Sigmoid colon (tissue), 7 donors: ENCODE measurements around the gene ARF6. TPM values are rescaled to one million over a fixed set of nuclear protein-coding genes. Genes with fewer than 3 reads are reported as not detected.

Experiments used
- DNase-seq: peaks from one replicate; pipeline ENCODE4 v3.0.0-alpha.2; 2019
- H3K27ac ChIP-seq, 4 donors: fragments of 200-600 bp; sonication (generic); one replicate each; pipeline ENCODE4 v1.5.1; 2016 to 2019; ENCODE audit warnings: mild to moderate bottlenecking in 1 of 4
- H3K27me3 ChIP-seq, 3 donors: fragments of 200-600 bp; sonication (generic); one replicate each; pipeline ENCODE4 v1.5.1; 2019; ENCODE audit warnings: mild to moderate bottlenecking in 1 of 3
- H3K36me3 ChIP-seq, 4 donors: fragments of 200-600 bp; sonication (generic); one replicate each; pipeline ENCODE4 v1.5.1; 2016 to 2019
- H3K4me1 ChIP-seq, 4 donors: fragments of 200-600 bp; sonication (generic); one replicate each; pipeline ENCODE4 v1.5.1; 2017 to 2019
- H3K4me3 ChIP-seq, 4 donors: fragments of 200-600 bp; sonication (generic); one replicate each; pipeline ENCODE4 v1.5.1; 2017 to 2019; ENCODE audit warnings: mild to moderate bottlenecking in 2 of 4, moderate library complexity in 1 of 4
- H3K9me3 ChIP-seq, 4 donors: fragments of 200-600 bp in 3 of 4; sonication (generic) in 3 of 4; one replicate each; pipeline versions ENCODE4 v1.5.1 to v1.6.1; 2013 to 2019
- CTCF ChIP-seq, 4 experiments: fragments of 450-650 bp in 3 of 4; fragments of 200-600 bp in 1 of 4; IDR thresholded peaks; one replicate each; pipeline ENCODE4 v1.5.1; 2016 to 2019; ENCODE audit warnings: antibody characterized with exemption in 4 of 4, mild to moderate bottlenecking in 3 of 4, moderate library complexity in 2 of 4
- EP300 ChIP-seq, 4 donors: sonication (generic); formaldehyde crosslinking; IDR thresholded peaks; one replicate each; pipeline ENCODE4 v1.6.1; 2017; ENCODE audit warnings: antibody characterized with exemption in 4 of 4
- POLR2A ChIP-seq, 2 donors: fragments of 450-650 bp; IDR thresholded peaks; one replicate each; pipeline ENCODE4 v1.6.1; 2016; ENCODE audit warnings: antibody characterized with exemption in 2 of 2, mild to moderate bottlenecking in 2 of 2, moderate library complexity in 2 of 2
- POLR2AphosphoS5 ChIP-seq, 4 donors: sonication (generic); formaldehyde crosslinking; IDR thresholded peaks; one replicate each; pipeline ENCODE4 v1.6.1; 2017; ENCODE audit warnings: antibody characterized with exemption in 4 of 4
- WGBS, 2 donors: extraction: QIAGEN DNeasy Blood & Tissue Kit; methylation state at CpG; one replicate each; pipeline ENCODE4 v1.1.7; 2013; 5-methylcytosine and 5-hydroxymethylcytosine counted together
- intact Hi-C: fragments of 100-400 bp; cut with DNase I; formaldehyde crosslinking; loops from one replicate; pipeline ENCODE4 v1.15.1; 2023
- polyA plus RNA-seq, 3 donors: library from polyadenylated mRNA; stranded (reverse); fragments of 200-250 nt; gene quantifications; one replicate each; pipeline ENCODE4 v1.2.3, GENCODE V29; 2013
- total RNA-seq, 4 donors: library from RNA; depleted of rRNA; stranded (reverse); fragments of >200 nt; gene quantifications; one replicate each; pipeline ENCODE4 v1.1.0, GENCODE V29; 2016
- donor health status: healthy with polysubstance abuse.
- donor health status: Bipolar disorder and iron deficiency.
- donor health status: healthy.

The ARF6 gene
- total and polyA plus RNA-seq, 7 donors: 33.8 to 117 (median 45.6) TPM

- DNase-seq: no peak
- no peaks in the 10 kb centered on the region for H3K27me3 ChIP-seq
- no peaks in the 10 kb centered on the region for H3K9me3 ChIP-seq
- peaks cover 3 to 33% (median 16%) of the 10 kb centered on the region in 4 donors for H3K4me1 ChIP-seq
- H3K27ac ChIP-seq: peak overlapping the region; percentile 96 to 98 (median 98)
- no peaks in the 10 kb centered on the region for H3K36me3 ChIP-seq
- TF ChIP-seq POLR2A (IDR thresholded peaks at IDR 0.05) (peak in 1 of 2 donors; percentile 45), EP300 (IDR thresholded peaks at IDR 0.05) (no peak), POLR2AphosphoS5 (IDR thresholded peaks at IDR 0.05) (no peak), CTCF (IDR thresholded peaks at IDR 0.05) (no peak)
- intact Hi-C loops: loop anchor here (10.0 kb wide), 1 partner anchor 454 kb away; the partner anchor contains the start of genes DMAC2L and L2HGDH
- H3K4me3 ChIP-seq: peak overlapping the region; percentile 51 to 77 (median 60)
- 22% methylated on average over 4 of the region's 4 CpGs for WGBS, 2 donors
These were observed 31.7 kb upstream of the ARF6 start for GRCh38 chr14:49860988-49861698.

GRCh38 chr14:49861699-49862088 is 31.2 kb upstream of the ARF6 start:
- Histone ChIP-seq H3K27ac (peak overlapping the region; percentile 96 to 98 (median 98)), H3K9me3 (no peaks in the 10 kb centered on the region), H3K27me3 (no peaks in the 10 kb centered on the region), H3K4me1 (peaks cover 3 to 33% (median 16%) of the 10 kb centered on the region in 4 donors), H3K36me3 (no peaks in the 10 kb centered on the region), H3K4me3 (peak overlapping the region; percentile 51 to 77 (median 60))
- TF ChIP-seq EP300 (IDR thresholded peaks at IDR 0.05) (no peak), POLR2A (IDR thresholded peaks at IDR 0.05) (peak in 1 of 2 donors; percentile 54), CTCF (IDR thresholded peaks at IDR 0.05) (no peak), POLR2AphosphoS5 (IDR thresholded peaks at IDR 0.05) (peak; percentile 64 to 80 (median 74))
- intact Hi-C loops: loop anchor here (10.0 kb wide), 1 partner anchor 453 kb away; the partner anchor contains the start of genes DMAC2L and L2HGDH
- 0% methylated on average over 12 of the region's 12 CpGs for WGBS, 2 donors
- DNase-seq: peak; percentile 91

- Histone ChIP-seq H3K36me3 (no peaks in the 10 kb centered on the region), H3K4me3 (peak overlapping the region; percentile 51 to 77 (median 60)), H3K4me1 (peaks cover 3 to 34% (median 17%) of the 10 kb centered on the region in 4 donors), H3K27me3 (no peaks in the 10 kb centered on the region), H3K27ac (peak overlapping the region; percentile 96 to 98 (median 98)), H3K9me3 (no peaks in the 10 kb centered on the region)
- peak; percentile 95 for DNase-seq
- intact Hi-C loops: loop anchor here (10.0 kb wide), 1 partner anchor 453 kb away; the partner anchor contains the start of genes DMAC2L and L2HGDH
- TF ChIP-seq POLR2AphosphoS5 (IDR thresholded peaks at IDR 0.05): no peak
- peak; percentile 100 for TF ChIP-seq CTCF (IDR thresholded peaks at IDR 0.05)
- WGBS, 2 donors: 0 to 1% methylated on average over 27 to 29 of the region's 30 CpGs
These were observed 30.7 kb upstream of the ARF6 start for GRCh38 chr14:49862089-49862673.

- intact Hi-C loops: loop anchor here (10.0 kb wide), 1 partner anchor 451 kb away; the partner anchor contains the start of genes DMAC2L and L2HGDH
- Histone ChIP-seq H3K4me1 (peaks cover 3 to 41% (median 22%) of the 10 kb centered on the region in 4 donors), H3K36me3 (no peaks in the 10 kb centered on the region), H3K27ac (peak overlapping the region; percentile 96 to 98 (median 98)), H3K4me3 (peak overlapping the region; percentile 58 to 77 (median 62)), H3K27me3 (no peaks in the 10 kb centered on the region), H3K9me3 (no peaks in the 10 kb centered on the region)
- TF ChIP-seq EP300 (IDR thresholded peaks at IDR 0.05) (no peak), CTCF (IDR thresholded peaks at IDR 0.05) (no peak), POLR2AphosphoS5 (IDR thresholded peaks at IDR 0.05) (no peak), POLR2A (IDR thresholded peaks at IDR 0.05) (no peak)
- 11 to 15% methylated on average over 9 of the region's 9 CpGs for WGBS, 2 donors
- no peak for DNase-seq
These were observed 29.2 kb upstream of the ARF6 start for GRCh38 chr14:49863487-49864281.
